Stimulated activated CD4-positive, alpha-beta T cell treated with anti-CD3 and anti-CD28 coated beads, Interleukin-12 subunit alpha, Interleukin-12 subunit beta, amount 100 ng/mL, for 4 hours (primary cell): ENCODE measurements around the gene PRDM7.
"Not testable (repeated sequence)": the region's sequence is repeated elsewhere in the genome, so short reads cannot be mapped to it uniquely, and the experiment has no call there.

ENCODE experiments used
- DNase-seq: peaks from one replicate; pipeline ENCODE4 v3.0.0-alpha.2; 2020

The PRDM7 gene

GRCh38 chr16:90070440-90070839, 6.7 kb downstream of the PRDM7 start:
- no peak for DNase-seq

GRCh38 chr16:90061437-90061836, 15.7 kb downstream of the PRDM7 start:
- DNase-seq: no peak

- no peak for DNase-seq
These were observed 19.4 kb downstream of the PRDM7 start for GRCh38 chr16:90057738-90058173.

GRCh38 chr16:90056521-90056920, 20.6 kb downstream of the PRDM7 start:
- DNase-seq: not testable (repeated sequence)

- no peak for DNase-seq
These were observed 21.8 kb downstream of the PRDM7 start for GRCh38 chr16:90055371-90055770.

- DNase-seq: no peak
These were observed 22.6 kb downstream of the PRDM7 start for GRCh38 chr16:90054554-90054953.

GRCh38 chr16:90053902-90054500, 23.1 kb downstream of the PRDM7 start:
- no peak for DNase-seq

GRCh38 chr16:90050969-90051368, 26.2 kb downstream of the PRDM7 start:
- no peak for DNase-seq

GRCh38 chr16:90048737-90049330, 28.3 kb downstream of the PRDM7 start:
- DNase-seq: no peak

- DNase-seq: no peak
These were observed 28.8 kb downstream of the PRDM7 start for GRCh38 chr16:90048347-90048722.

GRCh38 chr16:90047714-90048346, 29.3 kb downstream of the PRDM7 start:
- DNase-seq: no peak

- DNase-seq: no peak
These were observed 30.0 kb downstream of the PRDM7 start for GRCh38 chr16:90046971-90047713.

GRCh38 chr16:90046122-90046970, 30.8 kb downstream of the PRDM7 start:
- DNase-seq: no peak

GRCh38 chr16:90044111-90044551, 33.0 kb downstream of the PRDM7 start:
- no peak for DNase-seq

- no peak for DNase-seq
These were observed 33.6 kb downstream of the PRDM7 start for GRCh38 chr16:90043526-90043925.

- DNase-seq: no peak
These were observed 34.1 kb downstream of the PRDM7 start for GRCh38 chr16:90042946-90043514.

- no peak for DNase-seq
These were observed 35.1 kb downstream of the PRDM7 start for GRCh38 chr16:90041896-90042473.

- DNase-seq: no peak
These were observed 36.7 kb downstream of the PRDM7 start for GRCh38 chr16:90040152-90041023.

GRCh38 chr16:90037276-90037675, 39.9 kb downstream of the PRDM7 start:
- DNase-seq: no peak

- no peak for DNase-seq
These were observed 41.2 kb downstream of the PRDM7 start for GRCh38 chr16:90035902-90036301.

- DNase-seq: no peak
These were observed 42.6 kb downstream of the PRDM7 start for GRCh38 chr16:90034504-90034903.
